WTC11 (cell line): ENCODE measurements around the gene MYO7B. TPM values are rescaled to one million over a fixed set of nuclear protein-coding genes. Genes with fewer than 3 reads are reported as not detected.

ENCODE experiments used
- ATAC-seq: fragments of 200-7000 bp; cut with Tn5 transposase; 2 replicates; pipeline ENCODE4 v1.10.0; 2021; ENCODE audit warnings: mild to moderate bottlenecking, moderate library complexity
- CTCF ChIA-PET: fragments of 300-600 bp; sonication (Branson Sonifier 250); formaldehyde crosslinking; loops from one replicate; lab custom pipeline; 2021; ENCODE audit warnings: antibody characterized with exemption; lab: Charles Lee
- POLR2A ChIA-PET: fragments of 350-600 bp; sonication (Branson Sonifier 250); formaldehyde crosslinking; loops from one replicate; lab custom pipeline; 2021; ENCODE audit warnings: antibody characterized with exemption; lab: Charles Lee
- DNase-seq: peaks from one replicate; pipeline ENCODE4 v3.0.0; 2021; ENCODE audit warnings: low spot score
- H3K27ac Mint-ChIP-seq: 2 replicates; pipeline ENCODE4 v1.8.0; 2021; ENCODE audit warnings: mixed read lengths
- H3K27me3 Mint-ChIP-seq: 2 replicates; pipeline ENCODE4 v1.8.0; 2021; ENCODE audit warnings: low read depth, mild to moderate bottlenecking, moderate library complexity, mixed read lengths
- H3K36me3 Mint-ChIP-seq: 2 replicates; pipeline ENCODE4 v1.8.0; 2021; ENCODE audit warnings: mixed read lengths
- H3K4me1 Mint-ChIP-seq: 2 replicates; pipeline ENCODE4 v1.8.0; 2022; ENCODE audit warnings: mixed read lengths
- H3K4me3 Mint-ChIP-seq: 2 replicates; pipeline ENCODE4 v1.8.0; 2021; ENCODE audit warnings: mild to moderate bottlenecking, moderate library complexity, mixed read lengths
- H3K9me3 Mint-ChIP-seq: 2 replicates; pipeline ENCODE4 v1.8.0; 2021; ENCODE audit warnings: mixed read lengths
- CBFB ChIP-seq: sonication (generic); formaldehyde crosslinking; IDR thresholded peaks from 2 replicates; pipeline ENCODE4 v1.8.1; 2022; ENCODE audit warnings: mild to moderate bottlenecking, low read depth, missing genetic modification reagents
- ELF4 ChIP-seq: sonication (generic); formaldehyde crosslinking; IDR thresholded peaks from 2 replicates; pipeline ENCODE4 v1.8.1; 2022; ENCODE audit warnings: low read depth, mild to moderate bottlenecking, moderate library complexity, missing genetic modification reagents
- HMGA2 ChIP-seq: fragments of 250-450 bp; sonication (Bioruptor Pico); IDR thresholded peaks from 2 replicates; pipeline ENCODE4 v1.4.0; 2021; ENCODE audit warnings: mild to moderate bottlenecking, moderate library complexity
- MXD4 ChIP-seq: fragments of 250-450 bp; sonication (Bioruptor Pico); IDR thresholded peaks from 2 replicates; pipeline ENCODE4 v1.8.0; 2021; ENCODE audit warnings: mild to moderate bottlenecking, moderate library complexity, borderline replicate concordance
- NFATC4 ChIP-seq: fragments of 250-450 bp; sonication (Bioruptor Pico); IDR thresholded peaks from 2 replicates; pipeline ENCODE4 v1.9.0; 2021; ENCODE audit warnings: mild to moderate bottlenecking
- PRRX2 ChIP-seq: fragments of 250-450 bp; sonication (Bioruptor Pico); IDR thresholded peaks from 2 replicates; pipeline ENCODE4 v1.8.0; 2021; ENCODE audit warnings: mild to moderate bottlenecking
- SMAD3 ChIP-seq: sonication (generic); formaldehyde crosslinking; IDR thresholded peaks from 2 replicates; pipeline ENCODE4 v1.8.0; 2022; ENCODE audit warnings: missing genetic modification reagents, mild to moderate bottlenecking, borderline replicate concordance
- TCF7 ChIP-seq: sonication (generic); formaldehyde crosslinking; IDR thresholded peaks from 2 replicates; pipeline ENCODE4 v1.8.0; 2022; ENCODE audit warnings: mild to moderate bottlenecking, low read depth, missing genetic modification reagents, moderate library complexity
- TEAD4 ChIP-seq: sonication (generic); formaldehyde crosslinking; IDR thresholded peaks from 2 replicates; pipeline ENCODE4 v1.8.0; 2022; ENCODE audit warnings: mild to moderate bottlenecking, missing genetic modification reagents
- ZNF232 ChIP-seq: sonication (generic); formaldehyde crosslinking; IDR thresholded peaks from 2 replicates; pipeline ENCODE4 v1.8.0; 2022; ENCODE audit warnings: mild to moderate bottlenecking, missing genetic modification reagents
- total RNA-seq: library from RNA; stranded (reverse); gene quantifications from 3 replicates; pipeline ENCODE4 v1.2.3, GENCODE V29; 2021
- TF ChIP-seq, protein P1 (sequence below): sonication (generic); formaldehyde crosslinking; IDR thresholded peaks from 2 replicates; pipeline ENCODE4 v1.8.0; 2022; ENCODE audit warnings: mild to moderate bottlenecking, missing genetic modification reagents
- TF ChIP-seq, protein P2 (sequence below): sonication (generic); formaldehyde crosslinking; IDR thresholded peaks from 2 replicates; pipeline ENCODE4 v1.8.0; 2022; ENCODE audit warnings: mild to moderate bottlenecking, missing genetic modification reagents
- TF ChIP-seq, protein P3 (sequence below): sonication (generic); formaldehyde crosslinking; IDR thresholded peaks from 2 replicates; pipeline ENCODE4 v1.8.1; 2023; ENCODE audit warnings: mild to moderate bottlenecking, missing genetic modification reagents, borderline replicate concordance
- TF ChIP-seq, protein P4 (sequence below): fragments of 250-450 bp; sonication (Bioruptor Pico); IDR thresholded peaks from 2 replicates; pipeline ENCODE4 v1.9.0; 2021; ENCODE audit warnings: mild to moderate bottlenecking
- TF ChIP-seq, protein P5 (sequence below): sonication (generic); formaldehyde crosslinking; IDR thresholded peaks from 2 replicates; pipeline ENCODE4 v1.8.0; 2022; ENCODE audit warnings: missing genetic modification reagents
- TF ChIP-seq, protein P6 (sequence below): sonication (generic); formaldehyde crosslinking; IDR thresholded peaks from 2 replicates; pipeline ENCODE4 v1.8.1; 2022; ENCODE audit warnings: low read depth, mild to moderate bottlenecking, moderate library complexity, missing genetic modification reagents, borderline replicate concordance
- TF ChIP-seq, protein P7 (sequence below): fragments of 250-450 bp; sonication (Bioruptor Pico); IDR thresholded peaks from 2 replicates; pipeline ENCODE4 v1.8.0; 2021; ENCODE audit warnings: mild to moderate bottlenecking
- TF ChIP-seq, protein P8 (sequence below): sonication (generic); formaldehyde crosslinking; conservative IDR thresholded peaks from 2 replicates; pipeline ENCODE4 v1.8.1; 2023; ENCODE audit warnings: mild to moderate bottlenecking, low read depth, missing genetic modification reagents, moderate library complexity

Gene MYO7B
- total RNA-seq, 1 experiment from 2014 or later, result not detected

DNA sequence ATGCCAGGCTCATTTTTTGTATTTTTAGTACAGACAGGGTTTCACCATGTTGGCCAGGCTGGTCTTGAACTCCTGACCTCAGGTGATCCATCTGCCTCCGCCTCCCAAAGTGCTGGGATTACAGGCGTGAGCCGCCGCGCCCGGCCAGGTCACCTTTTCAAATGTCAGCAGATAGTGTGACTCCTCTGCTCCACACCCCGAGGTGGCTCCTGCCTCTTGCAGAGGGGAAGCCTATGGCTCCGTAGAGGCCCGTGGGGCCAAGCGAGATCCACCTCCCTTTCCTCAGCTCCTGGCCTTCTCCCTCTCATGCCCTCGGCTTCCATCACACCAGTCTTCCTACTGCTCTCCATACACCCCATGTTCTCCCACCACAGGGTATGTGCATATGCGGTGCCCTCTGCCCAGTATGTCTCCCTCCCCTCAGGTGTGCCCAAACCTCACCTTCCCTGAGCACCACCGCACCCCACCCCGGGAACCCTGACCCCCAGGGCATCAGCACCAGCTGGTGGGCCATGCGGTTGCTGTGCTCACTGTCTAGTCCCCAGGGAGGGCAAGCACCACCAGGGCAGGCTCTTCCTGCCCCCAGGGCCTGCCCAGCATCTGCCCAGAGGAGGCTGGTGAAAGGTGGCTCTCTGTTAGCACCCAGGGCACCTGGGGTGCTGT, 121.2 kb downstream of the MYO7B start:
- Mint-ChIP-seq H3K36me3 (no peaks in the 10 kb centered on the region), H3K27me3 (no peaks in the 10 kb centered on the region; the same call in 1 of the 2 replicates), H3K9me3 (peaks cover 9% of the 10 kb centered on the region), H3K27ac (no peak overlapping the region), H3K4me3 (no peak overlapping the region), H3K4me1 (no peaks in the 10 kb centered on the region; the same call in 1 of the 2 replicates)
- TF ChIP-seq, protein P1, sequence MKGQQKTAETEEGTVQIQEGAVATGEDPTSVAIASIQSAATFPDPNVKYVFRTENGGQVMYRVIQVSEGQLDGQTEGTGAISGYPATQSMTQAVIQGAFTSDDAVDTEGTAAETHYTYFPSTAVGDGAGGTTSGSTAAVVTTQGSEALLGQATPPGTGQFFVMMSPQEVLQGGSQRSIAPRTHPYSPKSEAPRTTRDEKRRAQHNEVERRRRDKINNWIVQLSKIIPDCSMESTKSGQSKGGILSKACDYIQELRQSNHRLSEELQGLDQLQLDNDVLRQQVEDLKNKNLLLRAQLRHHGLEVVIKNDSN (CRISPR knock-in tag), result no peak
- TF ChIP-seq HMGA2 (no peak), NFATC4 (CRISPR knock-in tag) (no peak), TEAD4 (CRISPR knock-in tag) (no peak), ZNF232 (CRISPR knock-in tag) (no peak), SMAD3 (CRISPR knock-in tag) (no peak), PRRX2 (CRISPR knock-in tag) (no peak), ELF4 (CRISPR knock-in tag) (no peak), CBFB (no peak)
- TF ChIP-seq, protein P2, sequence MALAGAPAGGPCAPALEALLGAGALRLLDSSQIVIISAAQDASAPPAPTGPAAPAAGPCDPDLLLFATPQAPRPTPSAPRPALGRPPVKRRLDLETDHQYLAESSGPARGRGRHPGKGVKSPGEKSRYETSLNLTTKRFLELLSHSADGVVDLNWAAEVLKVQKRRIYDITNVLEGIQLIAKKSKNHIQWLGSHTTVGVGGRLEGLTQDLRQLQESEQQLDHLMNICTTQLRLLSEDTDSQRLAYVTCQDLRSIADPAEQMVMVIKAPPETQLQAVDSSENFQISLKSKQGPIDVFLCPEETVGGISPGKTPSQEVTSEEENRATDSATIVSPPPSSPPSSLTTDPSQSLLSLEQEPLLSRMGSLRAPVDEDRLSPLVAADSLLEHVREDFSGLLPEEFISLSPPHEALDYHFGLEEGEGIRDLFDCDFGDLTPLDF, result no peak
- TF ChIP-seq, protein P3, sequence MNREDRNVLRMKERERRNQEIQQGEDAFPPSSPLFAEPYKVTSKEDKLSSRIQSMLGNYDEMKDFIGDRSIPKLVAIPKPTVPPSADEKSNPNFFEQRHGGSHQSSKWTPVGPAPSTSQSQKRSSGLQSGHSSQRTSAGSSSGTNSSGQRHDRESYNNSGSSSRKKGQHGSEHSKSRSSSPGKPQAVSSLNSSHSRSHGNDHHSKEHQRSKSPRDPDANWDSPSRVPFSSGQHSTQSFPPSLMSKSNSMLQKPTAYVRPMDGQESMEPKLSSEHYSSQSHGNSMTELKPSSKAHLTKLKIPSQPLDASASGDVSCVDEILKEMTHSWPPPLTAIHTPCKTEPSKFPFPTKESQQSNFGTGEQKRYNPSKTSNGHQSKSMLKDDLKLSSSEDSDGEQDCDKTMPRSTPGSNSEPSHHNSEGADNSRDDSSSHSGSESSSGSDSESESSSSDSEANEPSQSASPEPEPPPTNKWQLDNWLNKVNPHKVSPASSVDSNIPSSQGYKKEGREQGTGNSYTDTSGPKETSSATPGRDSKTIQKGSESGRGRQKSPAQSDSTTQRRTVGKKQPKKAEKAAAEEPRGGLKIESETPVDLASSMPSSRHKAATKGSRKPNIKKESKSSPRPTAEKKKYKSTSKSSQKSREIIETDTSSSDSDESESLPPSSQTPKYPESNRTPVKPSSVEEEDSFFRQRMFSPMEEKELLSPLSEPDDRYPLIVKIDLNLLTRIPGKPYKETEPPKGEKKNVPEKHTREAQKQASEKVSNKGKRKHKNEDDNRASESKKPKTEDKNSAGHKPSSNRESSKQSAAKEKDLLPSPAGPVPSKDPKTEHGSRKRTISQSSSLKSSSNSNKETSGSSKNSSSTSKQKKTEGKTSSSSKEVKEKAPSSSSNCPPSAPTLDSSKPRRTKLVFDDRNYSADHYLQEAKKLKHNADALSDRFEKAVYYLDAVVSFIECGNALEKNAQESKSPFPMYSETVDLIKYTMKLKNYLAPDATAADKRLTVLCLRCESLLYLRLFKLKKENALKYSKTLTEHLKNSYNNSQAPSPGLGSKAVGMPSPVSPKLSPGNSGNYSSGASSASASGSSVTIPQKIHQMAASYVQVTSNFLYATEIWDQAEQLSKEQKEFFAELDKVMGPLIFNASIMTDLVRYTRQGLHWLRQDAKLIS (CRISPR knock-in tag), result no peak
- TF ChIP-seq, protein P4, sequence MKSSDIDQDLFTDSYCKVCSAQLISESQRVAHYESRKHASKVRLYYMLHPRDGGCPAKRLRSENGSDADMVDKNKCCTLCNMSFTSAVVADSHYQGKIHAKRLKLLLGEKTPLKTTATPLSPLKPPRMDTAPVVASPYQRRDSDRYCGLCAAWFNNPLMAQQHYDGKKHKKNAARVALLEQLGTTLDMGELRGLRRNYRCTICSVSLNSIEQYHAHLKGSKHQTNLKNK (CRISPR knock-in tag), result no peak
- TF ChIP-seq, protein P5, sequence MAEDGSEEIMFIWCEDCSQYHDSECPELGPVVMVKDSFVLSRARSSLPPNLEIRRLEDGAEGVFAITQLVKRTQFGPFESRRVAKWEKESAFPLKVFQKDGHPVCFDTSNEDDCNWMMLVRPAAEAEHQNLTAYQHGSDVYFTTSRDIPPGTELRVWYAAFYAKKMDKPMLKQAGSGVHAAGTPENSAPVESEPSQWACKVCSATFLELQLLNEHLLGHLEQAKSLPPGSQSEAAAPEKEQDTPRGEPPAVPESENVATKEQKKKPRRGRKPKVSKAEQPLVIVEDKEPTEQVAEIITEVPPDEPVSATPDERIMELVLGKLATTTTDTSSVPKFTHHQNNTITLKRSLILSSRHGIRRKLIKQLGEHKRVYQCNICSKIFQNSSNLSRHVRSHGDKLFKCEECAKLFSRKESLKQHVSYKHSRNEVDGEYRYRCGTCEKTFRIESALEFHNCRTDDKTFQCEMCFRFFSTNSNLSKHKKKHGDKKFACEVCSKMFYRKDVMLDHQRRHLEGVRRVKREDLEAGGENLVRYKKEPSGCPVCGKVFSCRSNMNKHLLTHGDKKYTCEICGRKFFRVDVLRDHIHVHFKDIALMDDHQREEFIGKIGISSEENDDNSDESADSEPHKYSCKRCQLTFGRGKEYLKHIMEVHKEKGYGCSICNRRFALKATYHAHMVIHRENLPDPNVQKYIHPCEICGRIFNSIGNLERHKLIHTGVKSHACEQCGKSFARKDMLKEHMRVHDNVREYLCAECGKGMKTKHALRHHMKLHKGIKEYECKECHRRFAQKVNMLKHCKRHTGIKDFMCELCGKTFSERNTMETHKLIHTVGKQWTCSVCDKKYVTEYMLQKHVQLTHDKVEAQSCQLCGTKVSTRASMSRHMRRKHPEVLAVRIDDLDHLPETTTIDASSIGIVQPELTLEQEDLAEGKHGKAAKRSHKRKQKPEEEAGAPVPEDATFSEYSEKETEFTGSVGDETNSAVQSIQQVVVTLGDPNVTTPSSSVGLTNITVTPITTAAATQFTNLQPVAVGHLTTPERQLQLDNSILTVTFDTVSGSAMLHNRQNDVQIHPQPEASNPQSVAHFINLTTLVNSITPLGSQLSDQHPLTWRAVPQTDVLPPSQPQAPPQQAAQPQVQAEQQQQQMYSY (CRISPR knock-in tag), result no peak
- ChIA-PET CTCF (interaction anchor here (1.2 to 1.6 kb wide), 4 partner anchors 8 to 65 kb away, joined by 4 to 9 read pairs (median 4); partner anchors contain the start of gene LIMS2), POLR2A (no interaction called here)
- no peak for DNase-seq
- ATAC-seq, result no peak

DNA sequence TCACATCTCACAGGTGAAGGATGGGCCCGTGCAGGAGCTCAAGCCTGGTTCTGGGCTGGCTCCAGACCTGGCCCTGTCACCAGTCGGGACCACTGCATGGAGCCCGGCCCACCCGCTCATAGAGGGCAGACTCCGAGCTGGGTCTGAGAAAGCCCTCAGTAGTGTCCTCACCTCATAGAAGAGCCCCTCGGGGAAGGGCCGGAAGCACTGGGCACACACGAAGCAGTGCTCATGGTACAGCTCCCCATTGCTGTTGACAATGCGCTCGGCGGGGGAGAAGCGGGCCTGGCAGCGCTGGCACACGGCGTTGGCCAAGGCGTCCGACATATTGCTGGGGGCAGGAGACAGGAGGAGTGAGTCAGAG, 121.7 kb downstream of the MYO7B start:
- peaks cover 9% of the 10 kb centered on the region for H3K9me3 Mint-ChIP-seq
- ATAC-seq (no peak), DNase-seq (no peak)
- no peaks in the 10 kb centered on the region; the same call in 1 of the 2 replicates for H3K4me1 Mint-ChIP-seq
- ChIA-PET CTCF (interaction anchor here (1.2 kb wide), 1 partner anchor 66 kb away, joined by 4 read pairs; no protein-coding TSS in a partner anchor), POLR2A (no interaction called here)
- no peak overlapping the region for H3K27ac Mint-ChIP-seq
- no peaks in the 10 kb centered on the region; the same call in 1 of the 2 replicates for H3K27me3 Mint-ChIP-seq
- H3K36me3 Mint-ChIP-seq, result no peaks in the 10 kb centered on the region
- no peak overlapping the region for H3K4me3 Mint-ChIP-seq
- TF ChIP-seq, protein P6, sequence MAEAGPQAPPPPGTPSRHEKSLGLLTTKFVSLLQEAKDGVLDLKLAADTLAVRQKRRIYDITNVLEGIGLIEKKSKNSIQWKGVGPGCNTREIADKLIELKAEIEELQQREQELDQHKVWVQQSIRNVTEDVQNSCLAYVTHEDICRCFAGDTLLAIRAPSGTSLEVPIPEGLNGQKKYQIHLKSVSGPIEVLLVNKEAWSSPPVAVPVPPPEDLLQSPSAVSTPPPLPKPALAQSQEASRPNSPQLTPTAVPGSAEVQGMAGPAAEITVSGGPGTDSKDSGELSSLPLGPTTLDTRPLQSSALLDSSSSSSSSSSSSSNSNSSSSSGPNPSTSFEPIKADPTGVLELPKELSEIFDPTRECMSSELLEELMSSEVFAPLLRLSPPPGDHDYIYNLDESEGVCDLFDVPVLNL (CRISPR knock-in tag), result no peak
- TF ChIP-seq, protein P7, sequence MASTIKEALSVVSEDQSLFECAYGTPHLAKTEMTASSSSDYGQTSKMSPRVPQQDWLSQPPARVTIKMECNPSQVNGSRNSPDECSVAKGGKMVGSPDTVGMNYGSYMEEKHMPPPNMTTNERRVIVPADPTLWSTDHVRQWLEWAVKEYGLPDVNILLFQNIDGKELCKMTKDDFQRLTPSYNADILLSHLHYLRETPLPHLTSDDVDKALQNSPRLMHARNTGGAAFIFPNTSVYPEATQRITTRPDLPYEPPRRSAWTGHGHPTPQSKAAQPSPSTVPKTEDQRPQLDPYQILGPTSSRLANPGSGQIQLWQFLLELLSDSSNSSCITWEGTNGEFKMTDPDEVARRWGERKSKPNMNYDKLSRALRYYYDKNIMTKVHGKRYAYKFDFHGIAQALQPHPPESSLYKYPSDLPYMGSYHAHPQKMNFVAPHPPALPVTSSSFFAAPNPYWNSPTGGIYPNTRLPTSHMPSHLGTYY (CRISPR knock-in tag), result no peak
- TF ChIP-seq MXD4 (no peak), TCF7 (no peak)
- TF ChIP-seq, protein P8, sequence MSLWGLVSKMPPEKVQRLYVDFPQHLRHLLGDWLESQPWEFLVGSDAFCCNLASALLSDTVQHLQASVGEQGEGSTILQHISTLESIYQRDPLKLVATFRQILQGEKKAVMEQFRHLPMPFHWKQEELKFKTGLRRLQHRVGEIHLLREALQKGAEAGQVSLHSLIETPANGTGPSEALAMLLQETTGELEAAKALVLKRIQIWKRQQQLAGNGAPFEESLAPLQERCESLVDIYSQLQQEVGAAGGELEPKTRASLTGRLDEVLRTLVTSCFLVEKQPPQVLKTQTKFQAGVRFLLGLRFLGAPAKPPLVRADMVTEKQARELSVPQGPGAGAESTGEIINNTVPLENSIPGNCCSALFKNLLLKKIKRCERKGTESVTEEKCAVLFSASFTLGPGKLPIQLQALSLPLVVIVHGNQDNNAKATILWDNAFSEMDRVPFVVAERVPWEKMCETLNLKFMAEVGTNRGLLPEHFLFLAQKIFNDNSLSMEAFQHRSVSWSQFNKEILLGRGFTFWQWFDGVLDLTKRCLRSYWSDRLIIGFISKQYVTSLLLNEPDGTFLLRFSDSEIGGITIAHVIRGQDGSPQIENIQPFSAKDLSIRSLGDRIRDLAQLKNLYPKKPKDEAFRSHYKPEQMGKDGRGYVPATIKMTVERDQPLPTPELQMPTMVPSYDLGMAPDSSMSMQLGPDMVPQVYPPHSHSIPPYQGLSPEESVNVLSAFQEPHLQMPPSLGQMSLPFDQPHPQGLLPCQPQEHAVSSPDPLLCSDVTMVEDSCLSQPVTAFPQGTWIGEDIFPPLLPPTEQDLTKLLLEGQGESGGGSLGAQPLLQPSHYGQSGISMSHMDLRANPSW (CRISPR knock-in tag), result no peak
